DOHH2 (cell line): Measurements from ENCODE around the gene BRIP1.

Experiments
- CTCF ChIP-seq: fragments of 200-600 bp; sonication (generic); IDR thresholded peaks from one replicate; pipeline ENCODE4 v1.5.1; 2014; ENCODE audit warnings: antibody characterized with exemption, mild to moderate bottlenecking, low read depth, low read length; ENCODE audit not compliant: poor library complexity, severe bottlenecking
- EZH2phosphoT487 ChIP-seq: fragments of 200-600 bp; sonication (generic); IDR thresholded peaks from 2 replicates; pipeline ENCODE4 v1.6.1; 2017; ENCODE audit warnings: borderline replicate concordance, mild to moderate bottlenecking, antibody characterized with exemption, low read length, moderate library complexity, mixed read lengths

- TF ChIP-seq CTCF (no peak), EZH2phosphoT487 (no peak)
Observed at GRCh38 chr17:61834610-61835009, 28.7 kb downstream of the BRIP1 start.
